ENCODE measurements around the gene ESYT1.

ESYT1 gene

GRCh38 chr12:56151672-56152131, 23.6 kb downstream of the ESYT1 start:
- H2AFZ ChIP-seq (ENCODE audit: low read depth, low read length): peak overlapping the region; percentile 49
- H3K4me1 ChIP-seq (ENCODE audit: control insufficient read depth, insufficient read depth, low read depth, low read length): peaks cover 13% of the 10 kb centered on the region
- no peak overlapping the region for H2BK120ac ChIP-seq (ENCODE audit: low read depth, low read length)
- H3K23ac ChIP-seq (ENCODE audit: low read length in 2 of 2): no peak overlapping the region
- H3K9ac ChIP-seq (ENCODE audit: low read length): peak overlapping the region; percentile 98
- peak overlapping the region in 1 of 2 experiments; percentile 28 for H3K18ac ChIP-seq (ENCODE audit: low read depth in 1 of 2, low read length in 2 of 2)
- DNase-seq: no peak
- 19% methylated on average over 12 of the region's 12 CpGs for WGBS
- H3K36me3 ChIP-seq (ENCODE audit: control insufficient read depth in 1 of 2, insufficient read depth in 2 of 2, low read depth in 1 of 2, low read length in 2 of 2): peaks cover 16 to 19% of the 10 kb centered on the region in 2 experiments
- peak overlapping the region; percentile 43 to 93 for H3K4me3 ChIP-seq (ENCODE audit: insufficient read depth in 1 of 2, low read depth in 1 of 2, low read length in 2 of 2)
- peak overlapping the region; percentile 9 to 81 for H3K4ac ChIP-seq (ENCODE audit: low read depth in 1 of 2, low read length in 2 of 2)
- no peak overlapping the region for H2BK5ac ChIP-seq (ENCODE audit: low read depth, low read length, poor library complexity, severe bottlenecking)
- peaks cover 19% of the 10 kb centered on the region for H3K79me1 ChIP-seq (replicated peaks; ENCODE audit: low read length, poor library complexity, severe bottlenecking)
- H3K4me2 ChIP-seq (ENCODE audit: low read length, poor library complexity, severe bottlenecking): peak overlapping the region; percentile 72
- no peaks in the 10 kb centered on the region for H3K9me3 ChIP-seq (ENCODE audit: control insufficient read depth, low read length)
- H2BK12ac ChIP-seq (ENCODE audit: low read length in 2 of 2): peak overlapping the region in 1 of 2 experiments; percentile 15
- no peak overlapping the region for H2AK5ac ChIP-seq (ENCODE audit: low read length, severe bottlenecking)
- H3K27me3 ChIP-seq (ENCODE audit: control insufficient read depth in 1 of 2, insufficient read depth in 1 of 2, low read length in 2 of 2): no peaks in the 10 kb centered on the region
- H4K91ac ChIP-seq (ENCODE audit: low read length): no peak overlapping the region
- H4K8ac ChIP-seq (ENCODE audit: low read length): peak overlapping the region; percentile 4
- H3K27ac ChIP-seq (ENCODE audit: low read length, poor library complexity, severe bottlenecking): peak overlapping the region; percentile 80
- H2BK15ac ChIP-seq (ENCODE audit: low read depth, poor library complexity, severe bottlenecking): no peak overlapping the region
- H3K14ac ChIP-seq (ENCODE audit: low read length in 2 of 2): no peak overlapping the region

- Histone ChIP-seq H3K4ac (ENCODE audit: low read depth in 1 of 2, low read length in 2 of 2) (peak within 1 kb of the TSS; percentile 9 to 81), H3K23ac (ENCODE audit: low read length in 2 of 2) (peak within 1 kb of the TSS; percentile 16 to 53), H3K4me1 (ENCODE audit: control insufficient read depth, insufficient read depth, low read depth, low read length) (peaks cover 13% of the 10 kb centered on the region), H4K8ac (ENCODE audit: low read length) (peak within 1 kb of the TSS; percentile 76), H3K9ac (ENCODE audit: low read length) (peak within 1 kb of the TSS; percentile 98), H3K36me3 (ENCODE audit: control insufficient read depth in 1 of 2, insufficient read depth in 2 of 2, low read depth in 1 of 2, low read length in 2 of 2) (peaks cover 16 to 19% of the 10 kb centered on the region in 2 experiments), H3K79me1 (replicated peaks; ENCODE audit: low read length, poor library complexity, severe bottlenecking) (peaks cover 19% of the 10 kb centered on the region), H2BK15ac (ENCODE audit: low read depth, poor library complexity, severe bottlenecking) (no peak within 1 kb of the TSS), H3K27me3 (ENCODE audit: control insufficient read depth in 1 of 2, insufficient read depth in 1 of 2, low read length in 2 of 2) (no peaks in the 10 kb centered on the region), H3K4me3 (ENCODE audit: insufficient read depth in 1 of 2, low read depth in 1 of 2, low read length in 2 of 2) (peak within 1 kb of the TSS; percentile 54 to 93), H2BK120ac (ENCODE audit: low read depth, low read length) (no peak within 1 kb of the TSS), H3K27ac (ENCODE audit: low read length, poor library complexity, severe bottlenecking) (peak within 1 kb of the TSS; percentile 80), H3K18ac (ENCODE audit: low read depth in 1 of 2, low read length in 2 of 2) (peak within 1 kb of the TSS; percentile 53 to 64), H2BK12ac (ENCODE audit: low read length in 2 of 2) (peak within 1 kb of the TSS in 1 of 2 experiments; percentile 15), H3K14ac (ENCODE audit: low read length in 2 of 2) (peak within 1 kb of the TSS in 1 of 2 experiments; percentile 36), H3K9me3 (ENCODE audit: control insufficient read depth, low read length) (no peaks in the 10 kb centered on the region), H3K4me2 (ENCODE audit: low read length, poor library complexity, severe bottlenecking) (peak within 1 kb of the TSS; percentile 91), H2AFZ (ENCODE audit: low read depth, low read length) (peak within 1 kb of the TSS; percentile 49), H2AK5ac (ENCODE audit: low read length, severe bottlenecking) (peak within 1 kb of the TSS; percentile 79), H2BK5ac (ENCODE audit: low read depth, low read length, poor library complexity, severe bottlenecking) (no peak within 1 kb of the TSS), H4K91ac (ENCODE audit: low read length) (peak within 1 kb of the TSS; percentile 70)
- 2% methylated on average over 33 of the region's 37 CpGs for WGBS
- DNase-seq: peak; percentile 94
Measured at GRCh38 chr12:56152132-56152755, 24.2 kb downstream of the ESYT1 start, which contains the start of gene MYL6B. Gene MYL6B, plus strand, starts transcription at chr12:56152587. Its CDS starts 1,332 bp downstream, at chr12:56153919.

GRCh38 chr12:56152756-56153677, 24.9 kb downstream of the ESYT1 start:
- peaks cover 19% of the 10 kb centered on the region for H3K79me1 ChIP-seq (replicated peaks; ENCODE audit: low read length, poor library complexity, severe bottlenecking)
- peak overlapping the region in 1 of 2 experiments; percentile 36 for H3K14ac ChIP-seq (ENCODE audit: low read length in 2 of 2)
- no peak overlapping the region for H2BK120ac ChIP-seq (ENCODE audit: low read depth, low read length)
- peak overlapping the region; percentile 76 for H4K8ac ChIP-seq (ENCODE audit: low read length)
- H4K91ac ChIP-seq (ENCODE audit: low read length): peak overlapping the region; percentile 70
- H2BK15ac ChIP-seq (ENCODE audit: low read depth, poor library complexity, severe bottlenecking): no peak overlapping the region
- H3K4me3 ChIP-seq (ENCODE audit: insufficient read depth in 1 of 2, low read depth in 1 of 2, low read length in 2 of 2): peak overlapping the region; percentile 54 to 93
- H3K18ac ChIP-seq (ENCODE audit: low read depth in 1 of 2, low read length in 2 of 2): peak overlapping the region; percentile 49 to 64
- peak overlapping the region in 1 of 2 experiments; percentile 2 for H3K4ac ChIP-seq (ENCODE audit: low read depth in 1 of 2, low read length in 2 of 2)
- H2AFZ ChIP-seq (ENCODE audit: low read depth, low read length): no peak overlapping the region
- peaks cover 13% of the 10 kb centered on the region for H3K4me1 ChIP-seq (ENCODE audit: control insufficient read depth, insufficient read depth, low read depth, low read length)
- peaks cover 16 to 19% of the 10 kb centered on the region in 2 experiments for H3K36me3 ChIP-seq (ENCODE audit: control insufficient read depth in 1 of 2, insufficient read depth in 2 of 2, low read depth in 1 of 2, low read length in 2 of 2)
- no peak overlapping the region for H2BK5ac ChIP-seq (ENCODE audit: low read depth, low read length, poor library complexity, severe bottlenecking)
- H3K9me3 ChIP-seq (ENCODE audit: control insufficient read depth, low read length): no peaks in the 10 kb centered on the region
- H3K4me2 ChIP-seq (ENCODE audit: low read length, poor library complexity, severe bottlenecking): peak overlapping the region; percentile 91
- no peak for DNase-seq
- peak overlapping the region; percentile 98 for H3K9ac ChIP-seq (ENCODE audit: low read length)
- H3K23ac ChIP-seq (ENCODE audit: low read length in 2 of 2): peak overlapping the region; percentile 16 to 53
- no peak overlapping the region for H2BK12ac ChIP-seq (ENCODE audit: low read length in 2 of 2)
- WGBS: 22% methylated on average over 8 of the region's 8 CpGs
- H2AK5ac ChIP-seq (ENCODE audit: low read length, severe bottlenecking): peak overlapping the region; percentile 79
- no peak overlapping the region for H3K27ac ChIP-seq (ENCODE audit: low read length, poor library complexity, severe bottlenecking)
- H3K27me3 ChIP-seq (ENCODE audit: control insufficient read depth in 1 of 2, insufficient read depth in 1 of 2, low read length in 2 of 2): no peaks in the 10 kb centered on the region

GRCh38 chr12:56153678-56154065, 25.6 kb downstream of the ESYT1 start:
- H2BK15ac ChIP-seq (ENCODE audit: low read depth, poor library complexity, severe bottlenecking): no peak overlapping the region

More at GRCh38 chr12:56153678-56154065, 25.6 kb downstream of the ESYT1 start:
- H2BK120ac ChIP-seq (ENCODE audit: low read depth, low read length): no peak overlapping the region
- H2BK5ac ChIP-seq (ENCODE audit: low read depth, low read length, poor library complexity, severe bottlenecking): no peak overlapping the region
- peaks cover 16 to 19% of the 10 kb centered on the region in 2 experiments for H3K36me3 ChIP-seq (ENCODE audit: control insufficient read depth in 1 of 2, insufficient read depth in 2 of 2, low read depth in 1 of 2, low read length in 2 of 2)
- no peak overlapping the region for H3K27ac ChIP-seq (ENCODE audit: low read length, poor library complexity, severe bottlenecking)
- H3K14ac ChIP-seq (ENCODE audit: low read length in 2 of 2): no peak overlapping the region
- no peak overlapping the region for H3K23ac ChIP-seq (ENCODE audit: low read length in 2 of 2)
- no peak overlapping the region for H4K8ac ChIP-seq (ENCODE audit: low read length)
- H3K18ac ChIP-seq (ENCODE audit: low read depth in 1 of 2, low read length in 2 of 2): no peak overlapping the region
- H3K4me1 ChIP-seq (ENCODE audit: control insufficient read depth, insufficient read depth, low read depth, low read length): peaks cover 13% of the 10 kb centered on the region
- WGBS: 90% methylated on average over 4 of the region's 5 CpGs
- H3K79me1 ChIP-seq (replicated peaks; ENCODE audit: low read length, poor library complexity, severe bottlenecking): peaks cover 19% of the 10 kb centered on the region
- H3K4ac ChIP-seq (ENCODE audit: low read depth in 1 of 2, low read length in 2 of 2): no peak overlapping the region
- no peak overlapping the region for H2AK5ac ChIP-seq (ENCODE audit: low read length, severe bottlenecking)
- no peaks in the 10 kb centered on the region for H3K27me3 ChIP-seq (ENCODE audit: control insufficient read depth in 1 of 2, insufficient read depth in 1 of 2, low read length in 2 of 2)
- no peak for DNase-seq
- no peak overlapping the region for H4K91ac ChIP-seq (ENCODE audit: low read length)
- H2BK12ac ChIP-seq (ENCODE audit: low read length in 2 of 2): no peak overlapping the region
- no peak overlapping the region for H3K4me2 ChIP-seq (ENCODE audit: low read length, poor library complexity, severe bottlenecking)
- no peak overlapping the region for H2AFZ ChIP-seq (ENCODE audit: low read depth, low read length)
- peak overlapping the region; percentile 98 for H3K9ac ChIP-seq (ENCODE audit: low read length)
- H3K4me3 ChIP-seq (ENCODE audit: insufficient read depth in 1 of 2, low read depth in 1 of 2, low read length in 2 of 2): peak overlapping the region in 1 of 2 experiments; percentile 93
- no peaks in the 10 kb centered on the region for H3K9me3 ChIP-seq (ENCODE audit: control insufficient read depth, low read length)
